ENCODE data around the gene SREBF1. TPM values are rescaled to one million over a fixed set of nuclear protein-coding genes. Genes with fewer than 3 reads are reported as not detected.

The SREBF1 gene
- total RNA-seq, 1 donor from 2014 or later: 28.4 TPM

DNA sequence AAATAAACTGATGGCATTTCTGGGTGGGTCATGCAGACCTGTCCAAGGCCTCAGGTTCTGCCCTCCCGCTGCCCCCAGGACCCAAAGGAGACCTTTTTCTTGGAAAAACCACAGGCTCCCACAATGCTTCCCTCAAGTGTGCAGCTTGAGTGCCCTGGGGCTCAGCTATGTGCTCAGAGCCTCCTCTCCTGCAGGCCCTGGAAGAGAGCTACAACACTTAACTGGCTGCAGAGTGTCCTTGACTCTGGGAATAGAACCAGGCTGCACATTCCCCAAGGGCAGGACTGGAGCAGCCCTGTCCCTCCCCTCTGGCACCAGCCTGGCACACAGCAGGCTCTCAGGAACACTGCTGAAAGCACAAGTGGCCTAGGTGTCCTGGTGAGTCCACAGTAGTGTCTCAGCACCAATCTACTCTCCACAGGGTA, 4.8 kb upstream of the SREBF1 start:
- DNase-seq (ENCODE audit: low read depth in 2 of 2): no peak

DNA sequence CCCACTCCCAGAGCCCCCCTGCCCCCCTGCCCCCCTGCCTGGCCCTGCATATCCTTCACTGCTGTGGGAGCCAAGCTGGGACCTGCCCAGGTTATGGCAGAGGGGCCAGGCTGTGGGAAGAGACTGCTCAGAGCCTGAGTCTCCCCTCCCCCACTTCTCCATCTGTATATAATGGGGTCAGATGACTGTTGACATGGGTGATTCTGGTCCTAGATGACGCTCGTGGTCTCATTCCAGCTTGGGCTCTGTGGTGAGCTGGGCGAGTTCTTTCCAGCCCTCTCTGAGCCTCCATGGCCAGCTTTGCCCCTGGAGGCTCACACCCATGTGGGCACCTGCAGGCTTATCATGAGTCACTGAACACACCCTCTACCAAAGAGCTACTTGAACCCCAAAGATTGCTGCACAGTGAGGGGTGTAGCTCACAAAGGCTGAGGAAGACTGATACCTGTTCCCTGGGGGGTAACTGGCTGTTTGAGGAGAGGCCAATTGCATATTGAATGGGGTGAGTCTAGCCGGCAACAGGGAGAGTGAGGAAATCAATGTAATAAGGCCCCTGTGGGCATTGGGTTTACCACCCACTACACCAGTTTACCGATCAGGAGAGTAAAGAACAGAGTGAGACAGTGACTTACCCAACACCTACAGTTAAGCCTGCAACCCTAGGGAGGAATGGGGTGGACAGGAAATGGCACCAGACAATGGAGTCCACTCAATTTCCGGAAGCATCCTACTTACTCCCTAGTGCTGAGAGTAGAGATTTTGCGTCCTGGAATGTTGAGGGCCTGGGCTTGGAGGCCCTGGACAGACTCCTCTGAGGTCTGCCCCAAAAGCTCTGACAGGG, 4.2 kb upstream of the SREBF1 start:
- peak; percentile 37 to 48 for DNase-seq (ENCODE audit: low read depth in 2 of 2)

DNA sequence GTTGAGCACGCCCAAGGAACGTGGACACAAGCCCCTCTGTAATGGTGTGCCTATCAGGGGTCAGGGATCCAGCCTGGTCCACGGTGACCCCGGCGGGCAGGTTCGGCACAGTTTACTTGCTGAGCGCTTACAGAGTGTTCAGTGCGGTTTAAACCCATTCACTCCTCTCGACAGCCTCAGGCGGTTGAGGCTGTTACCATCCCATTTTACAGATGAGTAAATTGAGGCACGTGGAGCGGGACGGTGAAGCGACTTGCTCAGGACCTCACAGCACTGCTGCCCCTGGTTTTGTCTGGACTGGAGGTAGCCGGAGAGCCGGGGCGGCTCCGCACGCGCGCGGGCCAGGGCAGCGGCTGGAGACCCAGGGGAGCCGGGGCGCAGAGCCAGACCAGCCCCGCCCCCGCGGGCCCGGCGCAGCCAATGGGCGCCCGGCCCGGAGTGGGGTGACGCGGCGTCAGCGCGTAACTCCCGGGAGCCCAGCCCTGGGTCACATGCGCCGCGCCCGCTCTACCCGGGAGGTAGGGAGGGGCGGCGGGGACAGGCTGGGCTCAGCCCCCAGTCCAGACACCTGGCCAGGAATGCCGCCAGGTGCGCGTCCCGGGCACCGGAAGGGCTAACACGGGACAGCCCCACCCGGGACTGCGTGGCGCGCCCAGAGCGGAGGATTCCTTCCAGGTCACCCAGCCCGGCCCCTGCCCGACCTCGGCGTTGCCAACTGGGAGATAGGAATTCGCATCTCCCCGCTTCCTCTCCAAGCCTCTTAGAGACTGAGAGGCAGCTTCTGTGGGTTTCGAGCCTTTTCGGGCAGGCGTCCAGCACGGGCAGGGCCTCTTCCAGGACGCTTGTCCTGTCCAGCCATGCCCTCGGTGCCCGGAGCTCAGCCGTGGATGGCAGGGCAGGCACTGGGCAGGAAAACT, 3.3 kb upstream of the SREBF1 start:
- peak; percentile 81 to 88 for DNase-seq (ENCODE audit: low read depth in 2 of 2)

DNA sequence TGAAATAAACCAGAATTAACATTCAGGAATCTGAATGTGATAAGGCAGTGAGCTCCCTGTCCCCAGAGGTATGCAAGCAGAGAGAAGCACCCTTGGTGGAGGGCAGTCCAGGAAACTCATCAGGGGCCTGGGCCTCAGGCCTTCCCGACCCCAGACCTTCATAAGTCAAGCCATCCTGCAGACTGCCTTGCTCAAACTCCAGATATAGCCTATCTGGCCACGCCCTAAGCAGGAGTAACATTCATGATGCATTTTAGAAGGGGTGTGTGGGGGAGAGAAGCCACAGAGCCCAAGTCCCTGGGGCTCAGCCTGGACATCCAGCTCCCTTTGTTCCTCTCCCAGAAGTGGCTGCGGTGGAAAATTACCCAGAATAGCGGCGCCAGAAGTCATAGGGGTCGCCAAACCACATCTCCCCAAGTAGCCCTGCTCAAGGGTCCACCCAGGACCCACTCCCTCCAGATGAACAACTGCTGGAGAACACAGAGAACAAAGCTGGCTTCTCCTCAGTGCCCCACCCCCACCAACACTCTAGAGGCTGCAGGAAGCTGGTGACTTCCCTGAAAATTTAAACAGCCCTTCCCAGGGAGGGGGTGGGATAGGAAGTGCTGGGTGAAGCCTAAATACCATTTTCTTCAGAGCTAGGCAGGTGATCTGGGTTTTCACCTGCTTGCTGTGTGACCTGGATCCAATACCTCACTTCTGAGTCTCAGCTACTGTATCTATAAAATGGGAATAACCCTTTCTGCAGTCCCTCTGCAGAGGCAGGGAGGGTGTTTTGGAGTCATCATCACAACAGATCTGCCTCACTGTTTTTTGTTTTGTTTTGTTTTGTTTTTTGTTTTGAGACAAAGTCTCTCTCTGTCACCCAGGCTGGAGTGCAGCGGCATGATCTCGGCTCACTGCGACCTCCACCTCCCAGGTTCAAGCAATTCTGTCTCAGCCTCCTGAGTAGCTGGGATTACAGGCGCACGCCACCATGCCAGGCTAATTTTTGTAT, 1.5 kb upstream of the SREBF1 start:
- DNase-seq (ENCODE audit: low read depth in 2 of 2): peak; percentile 64 to 67

DNA sequence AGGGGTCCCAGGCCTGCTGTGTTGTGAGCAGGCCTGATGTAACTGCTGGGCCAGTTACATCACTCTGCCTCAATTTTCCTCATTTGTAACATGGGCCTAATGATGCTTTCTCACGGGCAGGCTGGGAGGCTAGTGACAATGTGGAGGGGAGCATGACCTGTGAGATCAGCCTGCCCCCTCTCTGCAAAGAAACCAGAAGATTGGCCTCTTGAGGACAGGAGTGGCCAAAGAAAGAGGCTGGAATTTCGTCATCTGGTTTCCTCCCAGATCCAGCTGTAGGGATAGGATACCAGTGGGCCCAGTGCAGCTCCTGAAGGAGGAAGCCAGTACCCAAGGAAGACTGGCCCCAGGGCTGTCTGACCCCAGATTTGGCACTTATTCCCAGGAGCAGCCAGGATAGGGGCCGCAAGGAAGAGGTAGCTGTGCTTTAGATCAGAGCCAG, 615 bp upstream of the SREBF1 start:
- peak in 1 of 2 donors; percentile 87 for DNase-seq (ENCODE audit: low read depth in 2 of 2)

DNA sequence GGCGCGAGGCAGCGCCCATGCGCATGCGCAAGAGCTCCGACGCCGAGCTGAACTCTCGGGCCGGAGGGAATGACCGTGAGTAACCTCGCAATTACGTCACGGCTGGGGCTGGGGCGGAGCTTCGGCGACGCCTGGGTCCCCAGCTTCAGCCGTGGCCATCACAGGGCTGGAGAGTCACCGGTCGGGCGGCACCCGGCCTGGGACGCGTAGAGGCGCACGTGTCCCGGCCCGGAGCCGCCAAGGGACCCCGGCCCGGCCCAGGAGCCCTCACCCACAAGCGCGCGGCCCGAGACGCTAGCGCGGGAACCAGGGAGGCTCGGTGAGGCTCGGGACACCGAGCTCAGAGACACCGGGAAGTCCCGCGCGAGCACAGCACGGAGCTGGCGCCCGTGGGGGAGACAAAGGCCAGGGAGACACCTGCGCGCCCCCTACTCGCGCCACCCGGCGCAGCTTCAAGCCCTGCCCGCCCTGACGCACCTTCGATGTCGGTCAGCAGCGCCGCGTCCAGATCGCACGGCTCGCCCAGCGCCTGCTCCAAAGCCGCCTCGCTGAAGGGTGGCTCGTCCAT, 452 bp downstream of the SREBF1 start:
- peak; percentile 96 to 98 for DNase-seq (ENCODE audit: low read depth in 2 of 2)

DNA sequence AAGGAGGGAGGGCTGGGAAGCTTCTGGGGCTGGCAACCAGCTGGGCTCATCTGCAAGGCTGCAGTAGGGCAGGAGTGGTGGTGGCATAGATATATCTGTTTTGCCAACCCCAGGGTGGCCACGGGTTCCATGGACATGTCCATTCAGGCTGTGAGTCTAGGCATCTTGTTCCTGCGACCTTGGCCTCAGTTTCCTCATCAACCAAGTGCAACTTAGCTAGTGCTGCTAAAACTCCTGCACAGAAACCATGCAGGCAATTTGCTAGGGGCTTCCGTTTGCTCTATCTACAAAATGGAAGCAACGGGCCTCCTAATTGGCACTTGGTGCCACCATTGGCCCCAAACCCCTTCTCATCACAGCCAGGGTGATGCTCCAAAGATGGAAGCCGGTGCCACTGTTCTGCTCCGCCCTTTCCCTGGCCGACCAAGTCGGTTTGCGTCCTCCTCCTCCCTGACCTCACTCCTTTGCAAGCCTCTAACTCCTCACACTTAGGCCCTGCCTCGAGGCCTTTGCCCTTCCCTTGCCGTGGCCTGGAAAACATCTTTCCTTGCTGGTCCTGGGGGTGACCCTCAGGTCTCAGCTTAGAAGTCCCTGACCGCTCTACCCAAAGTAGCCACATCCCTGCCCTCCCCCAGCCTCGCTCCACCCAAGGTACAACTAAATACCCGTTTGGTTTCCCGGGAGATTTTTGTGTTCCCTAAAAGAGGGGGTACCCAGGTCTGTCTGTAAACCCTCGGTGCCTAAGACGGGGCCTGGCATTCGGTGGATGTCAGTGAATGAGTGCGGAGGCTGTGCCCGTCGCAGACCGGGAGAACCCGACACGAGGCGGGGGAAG, 1.2 kb downstream of the SREBF1 start:
- peak in 1 of 2 donors; percentile 33 for DNase-seq (ENCODE audit: low read depth in 2 of 2)

DNA sequence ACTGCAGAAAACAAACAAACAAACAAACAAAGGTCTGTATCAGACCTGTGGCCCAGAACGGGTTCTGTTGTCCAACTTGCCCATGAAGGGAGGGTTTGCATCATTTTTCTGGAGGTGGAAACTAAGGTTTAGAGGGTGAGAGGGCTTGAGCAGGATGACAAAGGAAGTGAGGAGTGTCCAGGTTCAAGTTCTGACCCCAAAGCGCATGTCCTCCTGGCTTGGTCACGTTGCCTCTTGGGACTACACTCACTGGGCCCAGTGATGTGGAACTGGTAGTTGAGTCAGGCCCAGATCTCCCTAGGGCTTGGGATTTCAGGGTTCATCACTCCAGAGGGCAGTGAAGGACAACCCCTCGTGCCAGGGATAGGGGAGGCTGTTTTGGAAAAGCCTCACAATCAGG, 1.8 kb downstream of the SREBF1 start:
- DNase-seq (ENCODE audit: low read depth in 2 of 2): no peak

DNA sequence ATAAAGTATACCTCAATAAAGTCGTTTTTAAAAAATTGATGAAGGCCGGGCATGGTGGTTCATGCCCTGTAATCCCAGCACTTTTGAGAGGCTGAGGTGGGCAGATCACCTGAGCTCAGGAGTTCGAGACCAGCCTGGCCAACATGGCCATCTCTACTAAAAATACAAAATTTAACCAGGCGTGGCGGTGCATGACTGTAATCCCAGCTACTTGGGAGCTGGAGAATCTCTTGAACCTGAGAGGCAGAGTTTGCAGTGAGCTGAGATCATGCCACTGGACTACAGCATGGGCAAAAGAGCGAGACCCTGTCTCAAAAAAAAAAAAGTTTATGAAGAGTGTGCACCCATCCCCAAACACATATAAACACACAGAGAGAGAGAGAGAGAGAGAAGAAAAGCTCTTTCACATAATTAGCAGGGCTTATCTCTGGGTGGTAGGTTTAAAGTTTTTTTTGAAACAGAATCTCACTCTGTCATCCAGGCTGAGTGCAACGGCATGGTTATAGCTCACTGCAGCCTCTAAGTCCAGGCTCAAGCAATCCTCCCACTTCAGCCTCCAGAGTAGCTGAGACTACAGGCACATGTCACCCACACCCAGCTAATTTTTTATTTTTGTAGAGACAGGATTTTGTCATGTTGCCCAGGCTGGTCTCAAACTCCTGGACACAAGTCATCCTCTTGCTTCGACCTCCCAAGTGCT, 3.0 kb downstream of the SREBF1 start:
- no peak for DNase-seq (ENCODE audit: low read depth in 2 of 2)

DNA sequence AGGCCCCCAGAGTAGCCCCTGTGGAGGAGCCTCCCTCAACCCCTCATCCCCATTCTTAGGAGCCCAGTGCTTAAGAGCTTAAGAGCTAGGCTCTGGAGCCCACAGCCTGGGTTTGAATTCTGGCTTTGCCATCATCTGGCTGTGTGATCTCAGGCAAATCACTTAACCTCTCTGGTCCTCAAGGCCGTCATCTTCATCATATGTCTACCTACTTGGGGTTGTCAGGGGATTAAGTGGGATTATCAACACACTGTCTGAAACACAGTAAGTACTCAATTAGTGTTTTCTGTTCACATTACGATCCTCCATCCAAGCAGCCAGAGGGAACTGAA, 4.8 kb downstream of the SREBF1 start:
- DNase-seq (ENCODE audit: low read depth in 2 of 2): no peak

DNA sequence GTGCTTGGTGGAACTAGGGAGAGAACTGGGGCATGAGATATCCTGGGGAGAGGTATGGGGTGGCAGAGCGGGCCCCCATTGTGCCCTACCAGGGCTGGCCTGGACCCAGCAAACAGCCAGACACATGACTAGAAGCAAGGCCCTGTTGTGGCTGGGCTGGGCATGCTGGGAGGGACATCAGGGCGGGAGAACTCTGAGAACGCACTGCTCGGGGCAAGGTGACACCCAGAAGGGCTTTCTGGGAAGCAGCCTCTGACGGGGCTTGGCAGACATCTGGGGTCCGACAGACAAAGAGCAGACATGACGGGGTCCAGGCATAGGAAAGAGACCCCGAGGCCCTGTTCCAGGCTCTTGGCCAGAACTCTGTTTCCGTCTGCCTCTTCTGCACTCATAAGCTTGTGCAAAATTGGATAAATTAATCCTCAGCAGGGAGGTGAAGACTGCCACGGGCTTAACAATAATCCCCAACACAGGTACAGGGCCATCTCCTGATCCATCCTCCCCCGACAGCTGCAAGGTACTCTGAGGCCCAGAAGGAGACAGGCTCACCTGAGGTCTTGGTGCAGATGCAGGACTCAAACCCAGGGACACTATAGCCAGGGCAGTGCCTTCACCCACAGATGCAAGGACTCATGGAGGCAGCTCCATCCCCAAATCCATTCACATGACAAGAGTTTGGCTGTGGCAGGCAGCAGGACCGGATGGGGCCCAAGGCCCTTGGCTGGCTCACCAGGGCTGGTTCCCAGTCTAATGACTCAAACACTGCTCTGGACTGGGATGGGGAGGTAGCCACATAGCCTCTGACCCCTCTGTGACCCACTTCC, 5.4 kb downstream of the SREBF1 start:
- DNase-seq (ENCODE audit: low read depth in 2 of 2): no peak

DNA sequence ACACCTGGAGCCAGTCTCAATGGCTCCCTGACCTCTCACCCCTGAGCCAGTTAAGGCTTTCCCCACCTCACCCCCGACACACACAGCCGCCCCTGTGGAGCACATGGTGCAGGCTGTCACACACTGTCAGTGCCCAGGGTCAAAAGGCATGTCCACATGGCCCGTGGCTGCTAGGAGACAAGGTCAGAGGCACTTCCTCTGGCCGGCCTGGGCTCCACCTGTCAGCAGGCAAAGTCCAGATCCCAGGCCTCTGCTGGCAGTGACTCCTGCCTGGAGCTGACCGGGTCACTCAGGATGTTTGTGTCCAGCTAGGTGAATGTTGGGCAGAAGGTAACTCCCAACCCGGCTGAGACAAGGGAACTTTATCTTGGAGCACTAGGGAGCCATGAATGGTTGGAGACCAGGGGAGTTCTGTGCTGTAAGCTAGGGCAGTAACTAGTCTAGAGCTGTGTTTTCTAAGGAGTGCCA, 6.0 kb downstream of the SREBF1 start:
- DNase-seq (ENCODE audit: low read depth in 2 of 2): peak in 1 of 2 donors; percentile 48

DNA sequence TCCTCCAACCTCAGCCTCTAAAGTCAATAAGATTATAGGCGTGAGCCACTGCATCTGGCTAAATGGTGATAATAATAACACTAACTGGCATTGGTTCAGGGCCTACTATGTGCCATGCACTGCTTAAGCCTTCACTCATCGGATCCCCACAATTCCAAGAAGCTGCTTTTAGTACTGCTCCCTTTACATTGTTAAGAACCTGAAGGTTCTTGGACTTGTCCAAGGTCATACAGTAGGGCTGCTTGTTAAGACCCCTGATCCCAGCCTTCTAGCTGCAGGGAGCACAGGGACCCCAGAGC, 6.6 kb downstream of the SREBF1 start:
- DNase-seq (ENCODE audit: low read depth in 2 of 2): no peak

DNA sequence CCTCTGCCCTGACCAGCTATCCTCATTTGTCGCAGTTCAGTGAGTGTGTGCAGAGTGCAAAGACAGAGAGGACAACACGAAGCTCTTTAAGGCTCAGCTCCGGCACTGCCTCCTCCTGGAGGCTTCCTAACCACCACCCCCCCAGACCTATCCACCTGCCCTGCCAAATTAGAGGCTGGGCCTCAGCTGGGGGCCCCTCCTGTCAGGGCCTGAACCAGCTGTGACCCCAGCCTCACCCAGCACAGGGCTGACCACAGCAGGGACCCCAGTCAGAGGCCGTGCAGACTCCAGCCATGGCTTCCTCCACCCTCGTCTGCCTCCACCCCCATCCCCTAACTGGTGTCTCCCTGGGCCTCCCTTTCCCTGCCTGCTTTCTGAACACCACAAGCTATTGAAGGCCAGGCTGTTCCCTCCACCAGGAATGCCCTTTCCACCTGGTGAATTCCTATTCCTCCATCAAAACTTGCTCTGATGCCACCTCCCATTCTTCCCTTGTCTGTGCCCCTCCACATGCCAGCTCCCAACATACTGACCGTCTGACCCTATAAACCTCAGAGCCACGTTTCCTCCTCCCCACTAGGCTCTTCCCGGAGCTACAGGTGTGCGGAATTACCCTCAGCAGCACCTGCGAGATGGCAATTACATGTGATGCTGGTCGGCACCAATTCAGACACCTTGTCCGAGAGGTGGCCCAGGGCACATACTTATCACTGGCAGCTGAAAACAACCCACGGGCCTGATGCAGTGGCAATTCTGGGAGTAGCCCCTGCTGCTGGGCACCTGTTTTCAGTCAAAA, 8.8 kb downstream of the SREBF1 start:
- DNase-seq (ENCODE audit: low read depth in 2 of 2): no peak

DNA sequence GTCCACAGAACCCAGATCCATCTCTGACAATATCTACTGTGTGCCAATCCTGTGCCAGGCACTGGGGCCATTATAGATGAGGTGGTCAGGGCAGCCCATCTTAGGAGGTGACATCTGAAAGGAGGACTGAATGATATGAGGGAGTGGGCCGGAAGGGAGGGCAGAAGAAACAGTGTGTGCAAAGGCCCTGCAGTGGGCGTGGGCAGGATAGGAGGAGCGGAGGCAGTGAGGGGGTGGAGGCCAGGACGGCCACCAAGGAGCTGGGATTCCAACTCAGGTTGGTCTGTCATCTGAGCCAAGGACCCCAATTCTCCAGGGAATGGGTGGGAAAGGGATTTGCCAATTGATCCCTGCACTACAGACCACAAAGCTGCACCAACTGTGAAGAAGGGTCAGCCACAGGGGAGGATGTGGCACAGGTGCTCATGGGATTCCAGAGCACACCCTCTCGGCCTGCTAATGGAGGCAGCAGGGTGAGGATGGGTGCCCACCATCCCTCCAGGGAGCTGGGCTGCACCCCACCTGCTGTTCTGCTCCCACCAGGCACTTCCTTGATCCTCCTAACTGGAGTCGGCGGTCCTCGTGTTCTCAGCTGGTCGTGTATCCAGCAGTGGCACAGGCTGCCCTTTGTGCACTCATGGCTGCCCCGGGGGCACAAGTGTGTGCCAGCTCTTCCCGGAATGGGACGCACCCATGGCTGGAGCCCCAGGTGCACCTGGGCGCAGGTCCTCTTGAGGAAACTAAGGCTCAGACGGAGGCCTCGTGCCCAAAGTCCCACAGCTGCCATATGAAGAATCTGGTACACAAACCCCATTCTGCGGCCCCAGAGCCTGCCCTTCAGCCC, 9.6 kb downstream of the SREBF1 start:
- DNase-seq (ENCODE audit: low read depth in 2 of 2): no peak

DNA sequence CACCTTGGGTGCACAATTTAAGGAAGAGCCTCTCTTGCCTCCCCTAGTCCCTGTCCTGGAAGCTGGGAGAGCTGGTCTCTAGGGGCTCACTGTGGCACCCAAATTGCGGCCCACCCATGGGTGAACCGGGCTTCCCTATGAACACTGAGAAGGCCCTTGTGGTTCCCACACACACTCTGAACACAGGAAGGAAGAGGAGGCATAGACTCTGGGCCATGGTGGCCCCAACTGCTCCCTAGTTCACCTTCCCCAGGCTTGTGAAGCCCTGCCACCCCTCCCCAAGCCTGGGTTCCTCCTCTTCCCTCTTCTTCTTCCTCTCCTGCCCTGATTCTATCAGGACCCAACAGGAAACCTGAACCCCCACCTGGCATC, 10.5 kb downstream of the SREBF1 start:
- no peak for DNase-seq (ENCODE audit: low read depth in 2 of 2)

Data from lung microvascular endothelial cell (primary cell).